Rectal smooth muscle tissue (tissue), 1 donor: Measurements from ENCODE around the gene SLC25A31.

Experiments used
- H3K27ac ChIP-seq: one replicate; pipeline ENCODE4 v1.7.0; 2013; ENCODE audit warnings: low read depth, low read length, inconsistent platforms
- H3K27me3 ChIP-seq: one replicate; pipeline ENCODE4 v1.7.0; 2013; ENCODE audit warnings: low read length; ENCODE audit not compliant: control insufficient read depth, insufficient read depth
- H3K36me3 ChIP-seq: one replicate; pipeline ENCODE4 v1.7.0; 2013; ENCODE audit warnings: low read length; ENCODE audit not compliant: control insufficient read depth, insufficient read depth
- H3K4me1 ChIP-seq: one replicate; pipeline ENCODE4 v1.7.0; 2013; ENCODE audit warnings: low read length; ENCODE audit not compliant: control insufficient read depth, insufficient read depth
- H3K4me3 ChIP-seq: one replicate; pipeline ENCODE4 v1.7.0; 2013; ENCODE audit warnings: low read length
- H3K9ac ChIP-seq: one replicate; pipeline ENCODE4 v1.7.0; 2013; ENCODE audit warnings: low read length

Gene SLC25A31

DNA sequence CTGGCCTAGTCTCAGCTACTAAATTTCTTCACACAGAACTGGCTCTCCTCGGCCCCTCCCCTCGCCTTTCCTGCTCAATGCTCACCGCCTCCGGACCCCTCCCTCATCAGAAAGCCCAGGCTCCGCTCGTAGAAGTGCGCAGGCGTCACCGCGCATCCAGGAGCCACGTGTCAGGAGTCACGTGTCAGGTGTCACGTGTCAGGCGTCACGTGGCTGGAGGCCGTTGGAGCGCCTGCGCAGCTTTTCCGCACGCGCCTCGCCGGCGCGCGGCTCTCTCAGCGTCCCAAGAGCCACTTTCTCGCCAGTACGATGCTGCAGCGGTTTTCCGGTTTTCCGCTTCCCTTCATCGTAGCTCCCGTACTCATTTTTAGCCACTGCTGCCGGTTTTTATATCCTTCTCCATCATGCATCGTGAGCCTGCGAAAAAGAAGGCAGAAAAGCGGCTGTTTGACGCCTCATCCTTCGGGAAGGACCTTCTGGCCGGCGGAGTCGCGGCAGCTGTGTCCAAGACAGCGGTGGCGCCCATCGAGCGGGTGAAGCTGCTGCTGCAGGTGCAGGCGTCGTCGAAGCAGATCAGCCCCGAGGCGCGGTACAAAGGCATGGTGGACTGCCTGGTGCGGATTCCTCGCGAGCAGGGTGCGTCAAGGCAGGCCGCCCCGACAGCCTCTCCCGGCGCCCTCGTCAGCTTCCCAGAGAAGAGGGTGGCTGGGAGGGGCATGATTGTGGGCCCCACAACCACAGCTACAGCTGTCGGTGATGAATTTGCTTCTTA is at the start of gene SLC25A31:
TSS of gene SLC25A31 (plus strand) at position 259 of the 772 bp plus-strand sequence. CDS start at position 405, 146 bp downstream.
- Histone ChIP-seq H3K4me3 (no peak within 1 kb of the TSS), H3K27ac (no peak within 1 kb of the TSS), H3K36me3 (no peaks in the 10 kb centered on the region)

GRCh38 chr4:127685292-127685691 is 44.9 kb upstream of the SLC25A31 start:
- no peaks in the 10 kb centered on the region for H3K4me1 ChIP-seq
- no peak overlapping the region for H3K27ac ChIP-seq
- H3K27me3 ChIP-seq: no peaks in the 10 kb centered on the region
- H3K36me3 ChIP-seq: no peaks in the 10 kb centered on the region
- no peak overlapping the region for H3K9ac ChIP-seq
- no peak overlapping the region for H3K4me3 ChIP-seq

More for the DNA sequence above, at the start of gene SLC25A31:
- H3K27me3 ChIP-seq: no peaks in the 10 kb centered on the region
- H3K9ac ChIP-seq: no peak within 1 kb of the TSS
- no peaks in the 10 kb centered on the region for H3K4me1 ChIP-seq

DNA sequence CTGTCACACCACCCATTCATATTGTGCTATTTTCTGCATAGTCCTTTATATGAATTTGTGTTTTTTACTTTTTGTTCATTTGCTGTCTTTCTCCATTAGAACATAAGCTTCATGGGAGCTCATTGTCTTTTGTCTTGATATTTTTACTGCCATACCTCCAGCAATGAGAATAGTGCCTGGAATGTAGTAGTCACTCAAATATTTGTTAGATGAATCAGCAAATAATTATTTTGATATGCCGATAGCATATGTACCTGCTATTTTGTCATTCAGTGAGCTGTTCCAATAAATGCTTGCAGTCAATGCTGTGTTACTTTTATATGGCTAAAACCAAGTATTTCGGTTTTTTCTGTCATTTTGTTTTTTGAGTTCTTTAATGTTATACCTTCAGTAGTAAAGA is 43.5 kb upstream of the SLC25A31 start:
- H3K4me1 ChIP-seq: no peaks in the 10 kb centered on the region
- no peak overlapping the region for H3K27ac ChIP-seq
- H3K9ac ChIP-seq: no peak overlapping the region
- H3K36me3 ChIP-seq: no peaks in the 10 kb centered on the region
- no peaks in the 10 kb centered on the region for H3K27me3 ChIP-seq
- H3K4me3 ChIP-seq: no peak overlapping the region

DNA sequence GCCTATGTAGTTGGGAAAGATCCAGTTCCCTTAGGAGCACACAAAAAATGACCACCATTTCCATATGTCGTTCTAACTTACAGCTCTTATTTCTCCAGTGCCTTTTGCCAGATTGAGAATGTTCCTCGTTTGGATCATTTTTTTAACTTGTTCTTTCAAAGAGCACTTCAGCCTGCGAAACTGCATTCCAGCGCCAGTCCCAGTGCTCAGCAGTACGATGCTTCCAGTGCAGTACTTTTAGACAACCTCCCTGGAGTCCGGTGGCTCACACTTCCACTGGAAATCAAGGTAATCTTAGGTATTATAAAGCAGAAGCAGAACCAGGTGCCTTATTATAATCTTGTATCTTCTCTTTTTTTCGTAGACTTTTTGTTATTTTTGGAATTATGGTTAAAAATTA is 42.6 kb upstream of the SLC25A31 start:
- Histone ChIP-seq H3K9ac (no peak overlapping the region), H3K27me3 (no peaks in the 10 kb centered on the region), H3K4me1 (no peaks in the 10 kb centered on the region), H3K27ac (no peak overlapping the region), H3K36me3 (no peaks in the 10 kb centered on the region), H3K4me3 (no peak overlapping the region)

DNA sequence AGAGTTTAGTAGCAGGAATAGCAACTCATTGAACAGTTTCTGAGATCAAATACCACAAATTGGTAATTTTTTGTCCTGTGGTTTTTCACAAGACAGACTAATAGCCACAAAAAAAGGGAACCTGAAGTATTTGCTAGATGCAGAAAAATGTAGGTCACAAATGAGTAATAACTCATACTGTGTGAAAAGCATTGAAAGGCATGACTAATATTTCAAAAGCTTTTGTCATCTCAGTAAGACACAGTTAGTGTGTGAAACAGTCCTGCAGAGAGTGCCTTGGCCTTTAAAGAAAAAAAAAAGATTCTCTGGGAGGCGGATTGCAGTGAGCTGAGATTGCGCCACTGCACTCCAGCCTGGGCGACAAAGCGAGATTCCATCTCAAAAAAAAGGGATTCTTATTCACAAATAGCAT is 31.4 kb upstream of the SLC25A31 start:
- Histone ChIP-seq H3K4me3 (no peak overlapping the region), H3K9ac (no peak overlapping the region), H3K27me3 (no peaks in the 10 kb centered on the region), H3K4me1 (no peaks in the 10 kb centered on the region), H3K27ac (no peak overlapping the region), H3K36me3 (no peaks in the 10 kb centered on the region)

DNA sequence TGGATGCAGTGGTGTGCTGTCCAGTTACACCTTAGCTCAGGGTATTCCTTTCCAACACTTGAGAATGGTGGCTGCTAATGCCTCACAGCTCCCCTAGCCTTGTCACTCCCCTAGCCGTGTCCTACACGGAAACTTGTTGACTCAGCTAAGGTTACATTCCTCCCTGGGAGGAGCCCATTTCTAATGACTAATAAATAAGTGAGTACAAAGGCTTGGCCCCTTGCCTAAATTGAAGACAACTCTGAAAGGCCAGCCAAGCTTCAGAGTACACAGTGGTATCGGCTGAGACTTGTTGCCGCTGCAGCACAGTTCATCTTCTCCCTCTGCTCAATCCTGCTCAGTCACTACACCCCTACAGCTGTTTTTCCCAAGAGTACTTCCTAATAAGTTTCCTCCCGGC is 21.2 kb upstream of the SLC25A31 start:
- Histone ChIP-seq H3K9ac (no peak overlapping the region), H3K4me3 (no peak overlapping the region), H3K27ac (no peak overlapping the region), H3K4me1 (no peaks in the 10 kb centered on the region), H3K27me3 (no peaks in the 10 kb centered on the region), H3K36me3 (no peaks in the 10 kb centered on the region)

DNA sequence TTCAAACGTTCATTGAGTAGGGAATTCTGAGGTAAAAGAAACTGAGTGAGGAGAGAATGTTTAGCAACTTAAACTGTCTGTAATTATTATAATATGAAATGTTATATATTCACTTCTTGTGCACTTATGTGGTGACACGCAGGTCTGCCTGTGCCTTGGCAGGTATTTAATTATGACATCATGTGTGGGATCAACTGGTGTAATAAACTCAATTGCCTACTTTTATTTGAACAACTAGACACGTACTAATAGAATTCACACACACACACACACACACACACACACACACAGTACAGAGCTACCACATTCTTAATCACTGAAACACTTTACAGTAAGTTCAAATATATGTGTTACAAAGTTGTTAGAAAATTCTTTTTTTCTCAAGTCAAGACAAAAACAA is 20.7 kb upstream of the SLC25A31 start:
- H3K4me3 ChIP-seq: no peak overlapping the region
- no peaks in the 10 kb centered on the region for H3K4me1 ChIP-seq
- no peak overlapping the region for H3K27ac ChIP-seq
- no peaks in the 10 kb centered on the region for H3K36me3 ChIP-seq
- no peaks in the 10 kb centered on the region for H3K27me3 ChIP-seq
- no peak overlapping the region for H3K9ac ChIP-seq

- no peaks in the 10 kb centered on the region for H3K4me1 ChIP-seq
- no peak overlapping the region for H3K27ac ChIP-seq
- no peak overlapping the region for H3K4me3 ChIP-seq
- H3K9ac ChIP-seq: no peak overlapping the region
- H3K36me3 ChIP-seq: no peaks in the 10 kb centered on the region
- H3K27me3 ChIP-seq: no peaks in the 10 kb centered on the region
Observed at GRCh38 chr4:127731406-127731805, 1.2 kb downstream of the SLC25A31 start.

DNA sequence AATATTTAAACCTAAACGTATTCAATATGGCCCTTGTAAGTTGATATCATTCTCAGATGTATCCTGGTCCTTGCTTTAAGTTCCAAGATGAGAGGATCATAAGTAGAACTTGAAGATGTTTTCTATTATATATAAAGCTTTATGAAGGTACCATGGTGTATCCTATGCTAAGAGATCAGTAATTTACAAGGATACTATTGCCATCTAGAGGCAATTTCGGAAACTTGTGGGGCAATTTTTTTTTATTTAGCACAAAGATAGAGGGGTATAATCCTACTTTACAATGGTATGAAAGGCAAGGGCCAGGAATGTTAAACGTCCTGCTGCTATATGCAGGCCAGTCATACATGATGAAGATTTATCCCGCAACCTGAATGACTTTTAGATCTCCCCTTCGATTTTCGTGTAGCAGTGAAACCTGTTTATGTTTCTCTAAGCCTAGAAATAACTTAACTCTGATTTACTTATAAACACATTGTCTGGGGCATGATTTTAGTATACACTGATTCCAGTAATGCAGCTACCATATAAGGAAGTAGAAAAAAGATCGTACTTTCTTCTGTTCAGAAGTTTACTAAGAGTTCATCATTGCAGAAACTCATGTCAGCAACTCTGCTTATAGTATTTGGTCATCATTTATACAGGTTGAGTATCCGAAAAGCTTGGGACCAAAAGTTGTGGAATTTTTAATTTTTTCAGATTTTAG is 2.6 kb downstream of the SLC25A31 start:
- H3K4me3 ChIP-seq: no peak overlapping the region
- H3K36me3 ChIP-seq: no peaks in the 10 kb centered on the region
- H3K4me1 ChIP-seq: no peaks in the 10 kb centered on the region
- no peaks in the 10 kb centered on the region for H3K27me3 ChIP-seq
- no peak overlapping the region for H3K27ac ChIP-seq
- no peak overlapping the region for H3K9ac ChIP-seq

DNA sequence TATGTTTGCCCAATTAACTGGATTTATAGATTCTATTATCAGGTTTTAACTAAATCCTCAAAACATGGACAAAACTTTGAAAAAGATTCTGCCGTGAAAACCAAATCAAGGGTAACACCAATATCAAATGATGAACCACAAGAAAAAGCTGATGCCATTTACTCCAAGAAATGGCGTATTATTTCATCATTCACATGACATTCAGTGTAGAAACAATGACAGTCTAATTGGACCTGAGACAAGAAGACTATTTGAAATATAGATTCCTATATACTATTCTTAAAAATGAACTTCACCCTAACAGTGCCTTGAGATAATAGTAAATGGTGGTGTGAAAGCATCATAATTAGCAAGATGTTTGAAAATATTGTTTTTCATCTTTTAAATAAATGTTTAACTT is 4.8 kb downstream of the SLC25A31 start:
- Histone ChIP-seq H3K4me3 (no peak overlapping the region), H3K9ac (no peak overlapping the region), H3K27ac (no peak overlapping the region), H3K27me3 (no peaks in the 10 kb centered on the region), H3K36me3 (no peaks in the 10 kb centered on the region), H3K4me1 (no peaks in the 10 kb centered on the region)

DNA sequence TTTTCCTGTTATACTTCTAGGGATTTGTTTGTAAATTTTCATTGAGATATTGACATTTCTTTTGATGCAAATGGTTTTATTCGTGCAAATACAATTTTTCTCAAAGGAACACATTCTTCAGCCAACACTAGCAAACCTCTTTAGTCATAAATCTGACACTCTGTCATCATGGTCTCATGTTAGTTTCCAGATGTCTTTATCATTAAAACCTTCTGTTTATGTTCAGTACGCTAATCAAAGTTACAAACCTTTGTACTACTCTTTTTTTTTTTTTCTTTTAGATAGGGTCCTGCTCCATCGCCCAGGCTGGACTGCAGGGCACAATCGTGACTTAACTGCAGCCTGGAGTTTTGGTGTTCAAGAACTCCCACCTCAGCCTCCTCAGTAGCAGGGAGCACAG is 7.1 kb downstream of the SLC25A31 start:
- Histone ChIP-seq H3K9ac (no peak overlapping the region), H3K4me3 (no peak overlapping the region), H3K4me1 (no peaks in the 10 kb centered on the region), H3K36me3 (no peaks in the 10 kb centered on the region), H3K27me3 (no peaks in the 10 kb centered on the region), H3K27ac (no peak overlapping the region)

GRCh38 chr4:127741247-127741646 is 11.0 kb downstream of the SLC25A31 start:
- Histone ChIP-seq H3K36me3 (no peaks in the 10 kb centered on the region), H3K27ac (no peak overlapping the region), H3K4me1 (no peaks in the 10 kb centered on the region), H3K9ac (no peak overlapping the region), H3K27me3 (no peaks in the 10 kb centered on the region), H3K4me3 (no peak overlapping the region)

GRCh38 chr4:127747883-127748282 is 17.7 kb downstream of the SLC25A31 start:
- Histone ChIP-seq H3K4me1 (no peaks in the 10 kb centered on the region), H3K4me3 (no peak overlapping the region), H3K36me3 (no peaks in the 10 kb centered on the region), H3K27ac (no peak overlapping the region), H3K27me3 (no peaks in the 10 kb centered on the region), H3K9ac (no peak overlapping the region)
